Heart right ventricle (tissue), 16 donors: Measurements from ENCODE around the gene AGPAT3. TPM values are rescaled to one million over a fixed set of nuclear protein-coding genes. Genes with fewer than 3 reads are reported as not detected.

Source experiments
- ATAC-seq, 8 donors: fragments of 200-7000 bp; cut with Tn5 transposase; one replicate each; pipeline ENCODE4 v1.9.1; 2020; ENCODE audit warnings: mild to moderate bottlenecking in 8 of 8, moderate library complexity in 8 of 8, moderate number of reproducible peaks in 1 of 8
- DNase-seq, 2 donors: peaks; one replicate each; pipeline ENCODE4 v3.0.0-alpha.2; 2020
- H3K27ac ChIP-seq, 10 donors: fragments of 200-600 bp; sonication (generic) in 2 of 10; one replicate each; pipeline versions ENCODE4 v1.5.0 to v1.8.0; 2020 to 2022; ENCODE audit warnings: mild to moderate bottlenecking in 3 of 10
- H3K27me3 ChIP-seq, 7 donors: fragments of 200-600 bp; one replicate each; pipeline ENCODE4 v1.8.0; 2021 to 2022; ENCODE audit warnings: mild to moderate bottlenecking in 2 of 7
- H3K36me3 ChIP-seq, 9 donors: fragments of 200-600 bp; sonication (generic) in 1 of 9; one replicate each; pipeline versions ENCODE4 v1.5.0 to v1.8.0; 2020 to 2022; ENCODE audit warnings: mild to moderate bottlenecking in 2 of 9
- H3K4me1 ChIP-seq, 9 donors: fragments of 200-600 bp; sonication (generic) in 1 of 9; one replicate each; pipeline versions ENCODE4 v1.5.0 to v1.8.0; 2020 to 2022; ENCODE audit warnings: mild to moderate bottlenecking in 4 of 9
- H3K4me3 ChIP-seq, 10 donors: fragments of 200-600 bp; sonication (generic) in 2 of 10; one replicate each; pipeline versions ENCODE4 v1.5.0 to v1.8.0; 2020 to 2022; ENCODE audit warnings: mild to moderate bottlenecking in 7 of 10, moderate library complexity in 2 of 10
- H3K9me3 ChIP-seq, 11 donors: fragments of 200-600 bp in 10 of 11; sonication (generic) in 2 of 11; one replicate each; pipeline versions ENCODE4 v1.5.0 to v1.8.0; 2013 to 2022; ENCODE audit warnings: mild to moderate bottlenecking in 2 of 11, control low read depth in 1 of 11, moderate library complexity in 1 of 11
- WGBS, 2 donors: extraction: QIAGEN DNeasy Blood & Tissue Kit; methylation state at CpG; one replicate each; pipeline ENCODE4 v1.1.7; 2013; ENCODE audit warnings: inconsistent platforms in 1 of 2; 5-methylcytosine and 5-hydroxymethylcytosine counted together
- intact Hi-C, 10 donors: fragments of 100-400 bp; cut with DNase I; formaldehyde crosslinking; loops; one replicate each; pipeline versions ENCODE4 v1.11.1 to v1.14.2; 2022
- polyA plus RNA-seq, 2 donors: library from polyadenylated mRNA; stranded (reverse); fragments of 200-250 nt; gene quantifications; one replicate each; pipeline ENCODE4 v1.2.3, GENCODE V29; 2013
- total RNA-seq, 10 donors: library from RNA; stranded (reverse); fragmentation: NEBNext Ultra II Directional in 3 of 10; extraction: Animal tissue kit (Norgen Biotek cat#: 25700) in 3 of 10; gene quantifications; one replicate each; pipeline versions ENCODE4 v1.2.1 to v1.2.4, GENCODE V29; 2021 to 2023
- TF ChIP-seq, protein P1 (sequence below), 9 donors: fragments of 200-600 bp; sonication (generic) in 2 of 9; IDR thresholded peaks; one replicate each; pipeline versions ENCODE4 v1.5.0 to v1.8.0; 2021 to 2022; ENCODE audit warnings: antibody characterized with exemption in 9 of 9, mild to moderate bottlenecking in 5 of 9, moderate library complexity in 1 of 9
- donor health status: Arrhythmogenic right ventricular cardiomyopathy.
- donor health status: ischemic (EF 13 %, LVEDD 7.1; RV severe dilation, severe dysfunction).
- donor health status: healthy with polysubstance abuse.
- donor health status: DM: no; HTN: yes; CAD: no.
- donor health status: DM: no; HTN: no; CAD: no.
- donor health status: ischemic (EF 25% LVEDD 6.9; RV normal size, moderate dysfunction).
- donor health status: ischemic (EF 25% LVEDD 5.7; RV mildly dilated, moderate dysfunction).
- donor health status: healthy.
- donor health status: DM: yes; HTN: yes; CAD: no.
- donor health status: Ischemic cardiomyopathy.
- donor health status: ischemic (EF 35%, LVEDD 5.7; RV mildly dilated, moderate dysfunction).
- donor health status: nonischemic (EF 11% LVEDD 7.7; RV severe dilation, severe dysfunction).
- donor health status: DM: yes; HTN: yes; CAD: no.
- donor health status: PGD.
- donor health status: ischemic (EF 29% LVEDD 5.4; RV normal size, mild dysfunction).
- donor health status: nonischemic (EF 23%, LVEDD 6.1; RV moderate dilation, normal function).

The AGPAT3 gene
- total and polyA plus RNA-seq, 12 donors: 19.7 to 110 (median 65.6) TPM

GRCh38 chr21:43931489-43931888 is 66.5 kb downstream of the AGPAT3 start:
- Histone ChIP-seq H3K9me3 (no peaks in the 10 kb centered on the region), H3K4me1 (peaks cover 12 to 59% (median 49%) of the 10 kb centered on the region in 9 donors), H3K36me3 (peaks cover 0 to 14% (median 0%) of the 10 kb centered on the region in 9 donors), H3K4me3 (no peak overlapping the region), H3K27me3 (no peaks in the 10 kb centered on the region), H3K27ac (peak overlapping the region in 3 of 10 donors; percentile 74 to 91 (median 79))
- no peak for DNase-seq
- intact Hi-C loops: loop anchor here in 6 of 10 donors (5.0 to 10.0 kb wide), 3 partner anchors 63 to 117 kb away; partner anchors contain the start of gene AGPAT3 (in 1 of the 6)
- WGBS, 2 donors: 73 to 77% methylated on average over 13 of the region's 13 CpGs
- TF ChIP-seq, protein P1, sequence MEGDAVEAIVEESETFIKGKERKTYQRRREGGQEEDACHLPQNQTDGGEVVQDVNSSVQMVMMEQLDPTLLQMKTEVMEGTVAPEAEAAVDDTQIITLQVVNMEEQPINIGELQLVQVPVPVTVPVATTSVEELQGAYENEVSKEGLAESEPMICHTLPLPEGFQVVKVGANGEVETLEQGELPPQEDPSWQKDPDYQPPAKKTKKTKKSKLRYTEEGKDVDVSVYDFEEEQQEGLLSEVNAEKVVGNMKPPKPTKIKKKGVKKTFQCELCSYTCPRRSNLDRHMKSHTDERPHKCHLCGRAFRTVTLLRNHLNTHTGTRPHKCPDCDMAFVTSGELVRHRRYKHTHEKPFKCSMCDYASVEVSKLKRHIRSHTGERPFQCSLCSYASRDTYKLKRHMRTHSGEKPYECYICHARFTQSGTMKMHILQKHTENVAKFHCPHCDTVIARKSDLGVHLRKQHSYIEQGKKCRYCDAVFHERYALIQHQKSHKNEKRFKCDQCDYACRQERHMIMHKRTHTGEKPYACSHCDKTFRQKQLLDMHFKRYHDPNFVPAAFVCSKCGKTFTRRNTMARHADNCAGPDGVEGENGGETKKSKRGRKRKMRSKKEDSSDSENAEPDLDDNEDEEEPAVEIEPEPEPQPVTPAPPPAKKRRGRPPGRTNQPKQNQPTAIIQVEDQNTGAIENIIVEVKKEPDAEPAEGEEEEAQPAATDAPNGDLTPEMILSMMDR (IDR thresholded peaks at IDR 0.05): no peak
- no peak for ATAC-seq

DNA sequence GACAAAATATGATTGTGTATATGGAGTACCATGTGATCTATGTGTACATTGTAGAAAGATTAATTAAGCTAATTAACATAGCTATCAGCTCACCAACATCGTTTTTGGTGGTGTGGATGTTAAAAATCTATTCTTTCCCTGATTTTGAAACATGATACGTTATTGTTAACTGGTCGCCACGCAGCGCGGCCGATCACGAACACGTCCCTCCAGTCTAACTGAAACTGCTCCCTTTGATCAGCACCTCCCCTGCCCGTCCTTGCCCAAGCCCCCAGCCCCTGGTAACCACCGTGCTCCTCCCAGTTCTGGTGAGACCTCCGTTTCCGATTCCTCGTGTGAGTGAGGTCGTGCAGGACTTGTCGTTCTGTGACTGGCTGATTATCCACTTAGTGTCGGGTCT is 67.0 kb downstream of the AGPAT3 start:
- H3K36me3 ChIP-seq: peaks cover 0 to 14% (median 0%) of the 10 kb centered on the region in 9 donors
- TF ChIP-seq, protein P1 (IDR thresholded peaks at IDR 0.05): no peak
- no peaks in the 10 kb centered on the region for H3K27me3 ChIP-seq
- DNase-seq (no peak), ATAC-seq (no peak)
- H3K4me1 ChIP-seq: peaks cover 12 to 60% (median 54%) of the 10 kb centered on the region in 9 donors
- 92 to 94% methylated on average over 17 of the region's 17 CpGs for WGBS, 2 donors
- H3K9me3 ChIP-seq: no peaks in the 10 kb centered on the region
- no peak overlapping the region for H3K27ac ChIP-seq
- intact Hi-C loops: loop anchor here in 6 of 10 donors (5.0 to 10.0 kb wide), 3 partner anchors 63 to 117 kb away; partner anchors contain the start of gene AGPAT3 (in 1 of the 6)
- no peak overlapping the region for H3K4me3 ChIP-seq

- peaks cover 0 to 5% (median 0%) of the 10 kb centered on the region in 11 donors for H3K9me3 ChIP-seq
- no peaks in the 10 kb centered on the region for H3K27me3 ChIP-seq
- intact Hi-C loops: loop anchor here in 6 of 10 donors (5.0 to 10.0 kb wide), 3 partner anchors 62 to 118 kb away; partner anchors contain the start of gene AGPAT3 (in 1 of the 6)
- ATAC-seq (no peak), DNase-seq (no peak)
- H3K36me3 ChIP-seq: peaks cover 0 to 8% (median 0%) of the 10 kb centered on the region in 9 donors
- 86% methylated on average over 12 of the region's 12 CpGs for WGBS, 2 donors
- H3K4me1 ChIP-seq: peaks cover 14 to 53% (median 45%) of the 10 kb centered on the region in 9 donors
- TF ChIP-seq, protein P1 (IDR thresholded peaks at IDR 0.05): no peak
- H3K27ac ChIP-seq: peak overlapping the region in 1 of 10 donors; percentile 23
- H3K4me3 ChIP-seq: no peak overlapping the region
Measured at GRCh38 chr21:43933199-43933598, 68.2 kb downstream of the AGPAT3 start.

- no peak overlapping the region for H3K4me3 ChIP-seq
- peaks cover 11 to 53% (median 44%) of the 10 kb centered on the region in 9 donors for H3K4me1 ChIP-seq
- no peaks in the 10 kb centered on the region for H3K27me3 ChIP-seq
- no peak for ATAC-seq
- TF ChIP-seq, protein P1 (IDR thresholded peaks at IDR 0.05): no peak
- no peak overlapping the region for H3K27ac ChIP-seq
- DNase-seq: no peak
- intact Hi-C loops: loop anchor here in 6 of 10 donors (5.0 to 10.0 kb wide), 3 partner anchors 61 to 119 kb away; partner anchors contain the start of gene AGPAT3 (in 1 of the 6)
- peaks cover 0 to 4% (median 0%) of the 10 kb centered on the region in 9 donors for H3K36me3 ChIP-seq
- H3K9me3 ChIP-seq: peaks cover 0 to 5% (median 0%) of the 10 kb centered on the region in 11 donors
- 93 to 96% methylated on average over 15 of the region's 15 CpGs for WGBS, 2 donors
Measured at GRCh38 chr21:43933680-43934079, 68.7 kb downstream of the AGPAT3 start.
